Tongue (tissue), 2 donors: ENCODE results near the gene CASP1. TPM values are rescaled to one million over a fixed set of nuclear protein-coding genes. Genes with fewer than 3 reads are reported as not detected.
A peak's percentile ranks its signal among the peaks of the same experiment; 100 is the strongest.
"Not testable (repeated sequence)": the region's sequence is repeated elsewhere in the genome, so short reads cannot be mapped to it uniquely, and the experiment has no call there.

ENCODE experiments used
- DNase-seq: peaks from one replicate; pipeline ENCODE4 v3.0.0-alpha.2; 2015
- total RNA-seq: library from RNA; depleted of rRNA; stranded (reverse); fragments of >200 nt; gene quantifications from one replicate; pipeline ENCODE4 v1.2.3, GENCODE V29; 2014

The CASP1 gene
- total RNA-seq, 1 donor from 2014 or later = 11.0 TPM

DNA sequence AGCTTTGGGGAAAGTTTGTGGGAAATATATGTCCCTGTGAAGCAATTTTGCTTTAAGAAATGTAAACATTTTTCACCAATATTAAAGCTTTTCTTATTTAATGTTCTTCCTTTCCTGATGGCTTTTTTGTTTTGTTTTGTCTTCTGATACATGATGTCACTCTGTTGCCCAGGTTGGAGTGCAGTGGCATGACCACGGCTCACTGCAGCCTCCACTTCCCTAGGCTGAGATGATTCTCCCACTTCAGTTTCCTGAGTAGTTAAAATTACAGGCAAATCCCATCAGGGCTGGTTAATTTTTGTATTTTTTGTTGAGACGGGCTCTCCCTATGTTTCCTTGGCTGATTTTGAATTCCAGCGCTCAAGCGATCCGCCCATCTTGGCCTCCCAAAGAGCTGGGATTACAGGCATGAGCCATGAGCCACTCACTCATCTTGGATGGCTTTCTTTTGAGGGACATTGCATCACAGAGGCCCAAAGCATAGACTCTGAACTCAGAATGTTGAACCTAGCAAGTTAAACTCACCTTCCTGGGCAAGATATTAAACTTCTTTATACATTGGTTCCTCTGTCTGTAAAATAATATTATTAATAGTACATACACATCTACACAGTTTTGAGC is 10.8 kb upstream of the CASP1 start:
- no peak for DNase-seq

- DNase-seq = peak; percentile 25
Observed at GRCh38 chr11:105044557-105045524, 9.9 kb upstream of the CASP1 start, which contains the start of gene CARD16. Gene CARD16, minus strand, starts transcription at chr11:105045335. Its CDS starts 38 bp downstream, at chr11:105045297.

DNA sequence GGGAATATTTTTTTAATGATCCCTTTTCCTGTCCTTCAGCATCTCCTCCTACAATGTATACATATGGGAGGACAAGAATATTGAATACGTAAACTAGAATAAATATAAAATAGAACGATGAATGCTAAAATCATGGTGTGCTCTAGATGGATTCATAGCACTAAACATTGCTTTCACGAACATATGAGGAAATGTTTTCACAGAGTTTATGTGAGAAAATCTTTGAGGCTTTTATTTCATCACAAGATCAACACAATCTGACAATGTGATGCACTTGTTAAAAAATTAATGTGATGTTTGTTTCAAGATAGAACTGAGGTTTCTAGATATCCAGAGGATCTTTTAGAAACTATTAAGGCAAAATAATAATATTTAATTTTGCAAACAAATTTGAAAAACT is 7.2 kb upstream of the CASP1 start:
- no peak for DNase-seq

DNA sequence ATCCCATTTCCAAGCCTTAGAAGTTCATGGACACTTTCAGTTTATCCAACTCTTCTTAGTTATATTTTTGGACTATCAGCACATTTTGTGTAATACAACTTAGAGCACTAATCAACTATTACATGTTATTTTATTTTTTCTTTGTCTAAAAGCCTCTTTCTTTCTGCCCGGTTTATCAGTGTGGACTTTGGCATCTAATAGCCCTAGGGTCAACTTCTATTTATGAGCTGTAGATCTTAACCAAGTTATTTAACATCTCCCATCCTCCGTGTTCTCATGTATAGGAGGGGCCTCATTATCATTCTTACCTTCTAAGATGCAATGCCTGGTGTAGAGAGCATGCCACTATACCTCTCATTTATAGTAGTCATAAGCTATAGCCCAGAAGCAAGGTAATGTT is 5.8 kb upstream of the CASP1 start:
- DNase-seq = no peak

- not testable (repeated sequence) for DNase-seq
Observed at GRCh38 chr11:105034388-105034787, 556 bp downstream of the CASP1 start.

DNA sequence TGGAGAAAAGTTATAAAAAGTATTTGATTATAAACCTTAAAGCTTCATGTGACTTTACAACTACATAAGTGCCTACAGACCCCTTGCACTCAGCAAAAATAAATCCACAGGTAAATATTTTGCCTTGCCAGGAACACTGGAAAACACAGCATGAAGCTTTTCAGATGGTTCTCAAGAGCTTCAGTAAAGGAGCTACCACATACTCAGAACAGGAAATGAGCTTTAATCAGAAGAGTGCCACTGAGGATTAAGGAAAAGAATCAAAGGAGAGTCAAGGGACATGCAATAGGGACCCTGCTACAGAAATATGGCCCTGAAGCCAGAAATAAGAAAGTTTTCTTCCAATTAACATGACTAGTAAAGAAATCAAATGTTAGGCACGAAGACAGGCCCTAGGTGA is 1.2 kb downstream of the CASP1 start:
- no peak for DNase-seq

DNA sequence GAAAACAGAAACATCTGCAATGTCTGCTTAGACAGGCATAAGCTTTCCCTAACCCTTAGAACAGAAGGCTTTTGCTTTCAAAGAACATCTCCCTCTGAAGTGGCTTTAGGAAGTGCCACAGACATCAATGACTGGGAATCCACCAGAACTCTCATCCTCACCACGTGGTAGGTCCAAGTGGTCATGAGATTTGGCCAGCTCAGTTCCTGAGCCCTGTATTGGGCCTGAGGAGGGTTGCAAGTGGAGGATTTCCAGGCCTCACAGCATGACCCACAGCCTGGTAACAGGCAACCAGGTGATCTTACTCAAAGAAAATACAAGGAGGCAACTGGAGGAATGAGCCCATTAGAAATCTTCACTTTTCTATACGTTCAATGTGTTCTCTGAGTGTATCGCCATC is 1.6 kb downstream of the CASP1 start:
- no peak for DNase-seq

- DNase-seq = no peak
Observed at GRCh38 chr11:105032495-105032894, 2.4 kb downstream of the CASP1 start.

DNA sequence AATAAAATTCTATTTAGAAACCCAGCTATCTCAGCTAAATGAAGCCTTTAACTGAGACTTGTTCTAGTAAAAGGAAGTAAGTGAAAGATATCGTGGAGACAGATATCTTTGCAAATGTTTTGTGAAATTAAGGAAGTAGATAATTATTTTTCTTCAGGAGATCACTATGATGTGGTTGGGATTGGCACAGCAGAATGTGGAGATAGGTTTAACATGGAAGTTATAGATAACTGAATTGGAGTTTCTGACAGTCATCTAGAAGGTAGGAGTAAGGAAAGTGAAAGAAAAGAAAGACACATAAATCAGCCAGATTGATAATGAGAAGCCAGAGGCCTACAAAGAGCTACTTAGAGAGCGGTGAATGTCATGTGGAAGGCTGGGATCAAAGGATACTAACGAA is 7.3 kb downstream of the CASP1 start:
- DNase-seq = no peak

GRCh38 chr11:105024394-105024793 is 10.6 kb downstream of the CASP1 start:
- DNase-seq = no peak

DNA sequence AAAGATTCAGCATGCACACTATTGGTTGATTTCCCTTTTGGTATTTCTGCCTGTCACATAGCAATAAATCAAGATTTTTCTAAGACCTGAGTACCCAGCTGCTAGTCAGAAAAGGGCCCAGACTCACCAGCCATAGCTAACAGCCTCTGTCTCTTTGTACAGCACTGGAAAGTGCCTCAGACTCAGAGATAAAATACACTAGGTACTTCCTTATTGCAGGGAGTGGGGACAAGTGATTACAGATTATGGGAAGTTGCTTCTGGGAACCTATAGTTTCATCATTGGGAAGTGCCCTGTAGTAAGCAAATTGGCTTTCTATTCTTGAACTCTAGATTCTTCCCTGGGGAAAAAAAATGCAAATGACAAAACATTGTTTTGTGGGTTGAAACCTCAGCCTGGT is 11.9 kb downstream of the CASP1 start, which contains the start of gene CASP5:
Gene CASP5 (minus strand): TSS at position 166 of the 400 bp plus-strand sequence. CDS start 32 bp downstream, at position 134.
- no peak for DNase-seq

DNA sequence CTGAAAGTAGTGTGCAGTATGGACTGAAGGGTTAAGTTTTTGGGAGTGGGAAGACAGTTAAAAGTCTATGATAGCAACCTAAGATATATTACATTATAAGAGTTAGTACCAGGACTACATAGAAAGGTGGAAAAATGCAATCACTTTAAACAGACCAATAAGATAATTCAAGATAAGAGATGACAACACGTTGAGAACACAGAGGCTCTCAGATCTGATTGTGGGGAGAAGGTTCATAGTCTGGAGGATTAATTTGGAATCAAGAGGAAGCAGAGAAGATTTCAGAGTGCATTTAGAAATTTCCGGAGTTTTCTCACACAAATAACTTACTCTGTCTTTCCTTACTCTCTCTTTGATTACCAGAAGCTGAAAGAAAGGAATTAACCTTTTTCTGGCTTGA is 12.4 kb downstream of the CASP1 start:
- DNase-seq = no peak

- no peak for DNase-seq
Observed at GRCh38 chr11:105007463-105007862, 27.5 kb downstream of the CASP1 start.

DNA sequence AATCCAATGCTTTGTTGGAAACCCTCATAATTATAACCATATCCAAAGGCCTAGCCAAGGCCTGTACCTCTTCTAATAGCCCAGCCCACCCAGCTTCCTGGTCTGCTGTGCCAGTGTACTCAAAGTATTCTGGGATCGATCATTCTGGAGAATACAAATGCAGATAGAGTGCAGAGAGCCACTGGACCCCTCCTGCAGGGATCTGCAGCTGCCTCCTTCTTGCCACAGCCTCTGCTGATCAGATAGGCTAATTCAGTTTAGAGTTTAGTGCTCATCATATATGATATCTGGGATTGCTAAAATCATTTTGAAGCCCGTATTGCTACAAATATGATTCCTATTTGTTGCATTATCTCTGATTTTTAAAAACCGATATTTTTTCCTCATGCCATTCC is 29.5 kb downstream of the CASP1 start:
- DNase-seq = no peak

DNA sequence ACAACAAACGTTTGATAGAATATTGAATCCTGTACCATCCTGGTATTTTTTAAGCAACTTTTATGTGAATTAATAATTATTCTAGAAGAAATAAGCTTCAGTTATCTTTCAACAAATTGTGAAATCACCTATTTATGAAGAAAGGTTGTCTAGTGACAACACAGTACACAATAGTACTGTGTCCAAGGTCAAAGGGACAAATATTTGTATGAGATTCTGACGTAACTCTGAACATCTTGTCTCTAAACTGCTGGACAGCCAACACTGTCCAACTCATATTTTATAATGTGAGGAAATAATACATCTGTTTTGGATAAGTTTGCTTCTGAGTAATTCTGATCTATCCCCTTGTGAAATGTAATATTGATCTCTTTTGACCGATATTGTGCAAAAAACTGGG is 30.9 kb downstream of the CASP1 start:
- no peak for DNase-seq

- no peak for DNase-seq
Observed at GRCh38 chr11:105003151-105003550, 31.8 kb downstream of the CASP1 start.

DNA sequence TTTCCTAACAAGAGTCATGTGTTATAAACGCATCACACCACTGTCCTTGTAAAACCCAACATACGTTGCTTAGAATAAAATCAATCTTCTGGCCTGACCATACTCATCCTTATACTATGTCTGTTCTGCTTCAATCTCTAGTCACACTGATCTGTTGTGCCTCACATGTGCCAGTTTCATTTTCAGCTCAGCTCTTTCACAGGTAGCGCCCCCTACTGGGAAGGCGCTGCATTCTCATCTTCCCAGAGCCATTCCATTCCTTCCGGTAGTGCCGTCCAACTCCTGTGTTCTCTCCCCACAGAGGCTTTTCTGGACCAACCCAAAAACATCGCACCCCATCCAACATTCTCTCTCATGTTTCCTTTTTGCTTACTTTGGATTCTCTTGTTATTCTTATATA is 34.1 kb downstream of the CASP1 start:
- DNase-seq = no peak

- no peak for DNase-seq
Observed at GRCh38 chr11:105000167-105000566, 34.8 kb downstream of the CASP1 start.

GRCh38 chr11:104999721-105000120 is 35.2 kb downstream of the CASP1 start:
- DNase-seq = no peak

DNA sequence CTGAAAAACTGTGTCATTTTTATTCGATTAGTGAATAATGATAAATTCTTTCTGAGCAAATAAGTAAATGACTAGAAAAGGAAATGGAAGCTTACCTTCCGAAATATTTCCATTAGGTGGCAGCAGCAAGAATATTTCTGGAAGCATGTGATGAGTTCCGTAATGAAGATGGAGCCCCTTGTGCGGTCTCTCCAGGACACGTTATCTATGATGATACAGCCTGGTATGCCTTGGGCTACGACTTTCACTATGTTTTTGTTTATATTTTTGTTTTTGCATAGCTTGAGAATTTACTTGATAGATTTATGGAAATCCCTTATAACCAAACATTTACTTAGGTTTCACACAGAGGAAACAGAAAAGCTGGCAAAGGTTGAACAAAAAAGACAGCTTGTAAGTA is 37.7 kb downstream of the CASP1 start:
- no peak for DNase-seq

DNA sequence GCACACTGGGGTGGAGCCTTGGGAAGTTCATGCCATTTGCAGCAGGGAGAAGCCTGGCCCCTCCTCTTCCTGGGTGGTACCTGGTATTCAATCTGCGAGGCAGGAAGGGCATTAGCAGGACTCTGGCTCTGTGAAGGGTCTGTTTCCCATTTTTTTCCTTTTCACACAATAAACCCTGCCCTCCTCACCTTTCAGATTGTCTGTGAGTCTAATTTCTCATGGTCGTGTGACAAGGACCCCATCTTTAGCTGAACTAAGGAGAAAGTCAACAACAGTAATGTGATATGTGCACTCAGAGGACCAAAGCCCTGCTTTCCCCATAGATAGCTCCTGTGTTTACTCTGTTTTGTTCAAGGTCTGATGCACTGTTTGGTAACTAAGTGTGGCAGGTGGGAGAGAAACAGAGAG is 39.9 kb downstream of the CASP1 start:
- DNase-seq = no peak

- no peak for DNase-seq
Observed at GRCh38 chr11:104992781-104993180, 42.2 kb downstream of the CASP1 start.

DNA sequence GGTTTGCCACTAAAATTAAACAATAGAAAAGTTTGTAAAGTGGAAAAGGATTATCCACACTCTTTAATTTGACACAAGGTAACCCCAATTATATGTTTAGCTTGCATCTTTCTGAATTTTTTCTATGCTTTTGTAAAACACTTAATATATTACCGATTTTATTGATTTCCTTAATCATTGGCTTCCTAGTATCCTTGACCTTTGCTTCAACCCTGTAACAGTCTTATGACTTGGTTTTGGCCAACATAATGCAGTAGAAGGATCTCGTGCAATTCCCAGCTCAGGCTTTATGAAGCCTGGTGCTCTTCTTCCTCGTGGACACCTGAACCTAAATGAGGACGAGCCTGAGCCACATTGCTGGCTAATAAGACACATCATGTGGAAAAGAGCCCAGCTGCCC is 43.0 kb downstream of the CASP1 start:
- DNase-seq = no peak

DNA sequence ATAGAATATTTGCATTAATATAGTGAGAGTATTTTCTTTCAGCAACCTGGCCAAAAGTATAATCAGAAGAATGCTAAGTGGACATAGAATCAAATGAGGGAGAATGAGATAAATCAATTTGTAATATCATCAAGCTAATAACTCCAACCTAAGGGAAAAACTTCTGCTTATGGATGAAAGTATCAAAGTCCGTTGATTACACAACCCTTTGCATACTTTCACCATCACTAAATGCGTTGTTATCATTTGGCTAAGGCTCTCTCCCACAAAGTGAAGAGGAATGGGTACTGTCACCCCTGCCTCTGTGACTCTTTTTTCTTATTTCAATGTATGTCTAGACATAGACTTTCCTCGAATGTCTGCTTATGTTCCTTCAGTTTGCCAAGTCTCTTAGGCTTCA is 50.1 kb downstream of the CASP1 start:
- DNase-seq = no peak
